OCI-M2 (cell line): ENCODE results near the gene GPLD1.

Experiments
- DNase-seq: peaks from one replicate; lab custom pipeline; 2025; ENCODE audit not compliant: unreplicated experiment; lab: John Stamatoyannopoulos, UW

Gene GPLD1

GRCh38 chr6:24501914-24502313 lies 12.5 kb upstream of the GPLD1 start:
- DNase-seq, result no peak

GRCh38 chr6:24501374-24501773 lies 12.0 kb upstream of the GPLD1 start:
- no peak for DNase-seq

- no peak for DNase-seq
Observed at GRCh38 chr6:24500683-24501082, 11.3 kb upstream of the GPLD1 start.

- DNase-seq, result no peak
Observed at GRCh38 chr6:24497254-24497970, 8.0 kb upstream of the GPLD1 start.

GRCh38 chr6:24494821-24495795 lies 5.7 kb upstream of the GPLD1 start, which contains the start of gene ALDH5A1:
Gene ALDH5A1, plus strand, starts transcription at chr6:24494969. Its CDS starts 28 bp downstream, at chr6:24494997.
- DNase-seq, result peak; percentile 59

GRCh38 chr6:24493945-24494820 lies 4.8 kb upstream of the GPLD1 start:
- no peak for DNase-seq

- DNase-seq, result no peak
Observed at GRCh38 chr6:24492475-24492874, 3.1 kb upstream of the GPLD1 start.

- DNase-seq, result no peak
Observed at GRCh38 chr6:24490948-24491347, 1.6 kb upstream of the GPLD1 start.

- DNase-seq, result no peak
Observed at GRCh38 chr6:24489881-24490280, 503 bp upstream of the GPLD1 start.

- no peak for DNase-seq
Observed at GRCh38 chr6:24486065-24486464, 3.3 kb downstream of the GPLD1 start.

- DNase-seq, result no peak
Observed at GRCh38 chr6:24484657-24485323, 4.6 kb downstream of the GPLD1 start.

- no peak for DNase-seq
Observed at GRCh38 chr6:24481449-24481848, 7.9 kb downstream of the GPLD1 start.

GRCh38 chr6:24480705-24481104 lies 8.7 kb downstream of the GPLD1 start:
- DNase-seq, result no peak

- no peak for DNase-seq
Observed at GRCh38 chr6:24478903-24479302, 10.5 kb downstream of the GPLD1 start.

GRCh38 chr6:24477070-24477469 lies 12.3 kb downstream of the GPLD1 start:
- no peak for DNase-seq

GRCh38 chr6:24476631-24477030 lies 12.7 kb downstream of the GPLD1 start:
- DNase-seq, result no peak

- no peak for DNase-seq
Observed at GRCh38 chr6:24472181-24472580, 17.2 kb downstream of the GPLD1 start.

- no peak for DNase-seq
Observed at GRCh38 chr6:24469811-24470210, 19.6 kb downstream of the GPLD1 start.

- DNase-seq, result no peak
Observed at GRCh38 chr6:24464253-24465038, 24.9 kb downstream of the GPLD1 start.

GRCh38 chr6:24460966-24461365 lies 28.4 kb downstream of the GPLD1 start:
- no peak for DNase-seq
